WTC11 (cell line): ENCODE measurements around the gene GRM5.

Source experiments
- E2F4 ChIP-seq: sonication (generic); formaldehyde crosslinking; IDR thresholded peaks from 2 replicates; pipeline ENCODE4 v1.8.1; 2022; ENCODE audit warnings: low read depth, mild to moderate bottlenecking, moderate library complexity, missing genetic modification reagents, borderline replicate concordance
- FOXJ3 ChIP-seq: sonication (generic); formaldehyde crosslinking; IDR thresholded peaks from 2 replicates; pipeline ENCODE4 v1.9.0; 2021; ENCODE audit warnings: missing genetic modification reagents, mild to moderate bottlenecking, borderline replicate concordance
- KAT7 ChIP-seq: sonication (generic); formaldehyde crosslinking; IDR thresholded peaks from 2 replicates; pipeline ENCODE4 v1.8.1; 2023; ENCODE audit warnings: missing genetic modification reagents, mild to moderate bottlenecking, borderline replicate concordance
- NFE2L1 ChIP-seq: sonication (generic); formaldehyde crosslinking; IDR thresholded peaks from 2 replicates; pipeline ENCODE4 v1.8.1; 2023; ENCODE audit warnings: missing genetic modification reagents
- TEAD4 ChIP-seq: sonication (generic); formaldehyde crosslinking; IDR thresholded peaks from 2 replicates; pipeline ENCODE4 v1.8.0; 2022; ENCODE audit warnings: mild to moderate bottlenecking, missing genetic modification reagents
- ZNF232 ChIP-seq: sonication (generic); formaldehyde crosslinking; IDR thresholded peaks from 2 replicates; pipeline ENCODE4 v1.8.0; 2022; ENCODE audit warnings: mild to moderate bottlenecking, missing genetic modification reagents
- TF ChIP-seq, protein P1 (sequence below): fragments of 200-600 bp; IDR thresholded peaks from 2 replicates; pipeline ENCODE4 v1.8.0; 2022; ENCODE audit warnings: antibody characterized with exemption
- TF ChIP-seq, protein P2 (sequence below): sonication (generic); formaldehyde crosslinking; IDR thresholded peaks from 2 replicates; pipeline ENCODE4 v1.8.0; 2023; ENCODE audit warnings: mild to moderate bottlenecking, missing genetic modification reagents

GRCh38 chr11:88818978-88819377 is 246.8 kb downstream of the GRM5 start:
- TF ChIP-seq, protein P1, sequence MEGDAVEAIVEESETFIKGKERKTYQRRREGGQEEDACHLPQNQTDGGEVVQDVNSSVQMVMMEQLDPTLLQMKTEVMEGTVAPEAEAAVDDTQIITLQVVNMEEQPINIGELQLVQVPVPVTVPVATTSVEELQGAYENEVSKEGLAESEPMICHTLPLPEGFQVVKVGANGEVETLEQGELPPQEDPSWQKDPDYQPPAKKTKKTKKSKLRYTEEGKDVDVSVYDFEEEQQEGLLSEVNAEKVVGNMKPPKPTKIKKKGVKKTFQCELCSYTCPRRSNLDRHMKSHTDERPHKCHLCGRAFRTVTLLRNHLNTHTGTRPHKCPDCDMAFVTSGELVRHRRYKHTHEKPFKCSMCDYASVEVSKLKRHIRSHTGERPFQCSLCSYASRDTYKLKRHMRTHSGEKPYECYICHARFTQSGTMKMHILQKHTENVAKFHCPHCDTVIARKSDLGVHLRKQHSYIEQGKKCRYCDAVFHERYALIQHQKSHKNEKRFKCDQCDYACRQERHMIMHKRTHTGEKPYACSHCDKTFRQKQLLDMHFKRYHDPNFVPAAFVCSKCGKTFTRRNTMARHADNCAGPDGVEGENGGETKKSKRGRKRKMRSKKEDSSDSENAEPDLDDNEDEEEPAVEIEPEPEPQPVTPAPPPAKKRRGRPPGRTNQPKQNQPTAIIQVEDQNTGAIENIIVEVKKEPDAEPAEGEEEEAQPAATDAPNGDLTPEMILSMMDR: no peak
- TF ChIP-seq FOXJ3 (CRISPR knock-in tag) (no peak), KAT7 (no peak), NFE2L1 (CRISPR knock-in tag) (no peak), TEAD4 (CRISPR knock-in tag) (no peak), ZNF232 (no peak), E2F4 (no peak)
- TF ChIP-seq, protein P2, sequence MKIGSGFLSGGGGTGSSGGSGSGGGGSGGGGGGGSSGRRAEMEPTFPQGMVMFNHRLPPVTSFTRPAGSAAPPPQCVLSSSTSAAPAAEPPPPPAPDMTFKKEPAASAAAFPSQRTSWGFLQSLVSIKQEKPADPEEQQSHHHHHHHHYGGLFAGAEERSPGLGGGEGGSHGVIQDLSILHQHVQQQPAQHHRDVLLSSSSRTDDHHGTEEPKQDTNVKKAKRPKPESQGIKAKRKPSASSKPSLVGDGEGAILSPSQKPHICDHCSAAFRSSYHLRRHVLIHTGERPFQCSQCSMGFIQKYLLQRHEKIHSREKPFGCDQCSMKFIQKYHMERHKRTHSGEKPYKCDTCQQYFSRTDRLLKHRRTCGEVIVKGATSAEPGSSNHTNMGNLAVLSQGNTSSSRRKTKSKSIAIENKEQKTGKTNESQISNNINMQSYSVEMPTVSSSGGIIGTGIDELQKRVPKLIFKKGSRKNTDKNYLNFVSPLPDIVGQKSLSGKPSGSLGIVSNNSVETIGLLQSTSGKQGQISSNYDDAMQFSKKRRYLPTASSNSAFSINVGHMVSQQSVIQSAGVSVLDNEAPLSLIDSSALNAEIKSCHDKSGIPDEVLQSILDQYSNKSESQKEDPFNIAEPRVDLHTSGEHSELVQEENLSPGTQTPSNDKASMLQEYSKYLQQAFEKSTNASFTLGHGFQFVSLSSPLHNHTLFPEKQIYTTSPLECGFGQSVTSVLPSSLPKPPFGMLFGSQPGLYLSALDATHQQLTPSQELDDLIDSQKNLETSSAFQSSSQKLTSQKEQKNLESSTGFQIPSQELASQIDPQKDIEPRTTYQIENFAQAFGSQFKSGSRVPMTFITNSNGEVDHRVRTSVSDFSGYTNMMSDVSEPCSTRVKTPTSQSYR (CRISPR knock-in tag): no peak
